SK-N-SH (cell line): ENCODE results near the gene GRIN2A. TPM values are rescaled to one million over a fixed set of nuclear protein-coding genes. Genes with fewer than 3 reads are reported as not detected.

Source experiments
- CTCF ChIA-PET: fragments of 300-600, 350-600 bp; formaldehyde crosslinking; extraction: SDS; loops from one replicate; lab custom pipeline; 2021; lab: Yijun Ruan, JAX
- POLR2A ChIA-PET: fragments of 350-600 bp; sonication (Branson Sonifier 250); formaldehyde crosslinking; extraction: SDS; loops from one replicate; lab custom pipeline; 2020; ENCODE audit warnings: antibody characterized with exemption, inconsistent platforms; lab: Yijun Ruan, JAX
- DNase-seq: peaks from one replicate; pipeline ENCODE4 v3.0.0; 2012
- H2AFZ ChIP-seq: fragments of 200-600 bp; sonication (generic); 2 replicates; pipeline ENCODE4 v1.8.1; 2016; ENCODE audit warnings: antibody characterized with exemption, mild to moderate bottlenecking, low read depth
- H3F3A ChIP-seq: fragments of 200-600 bp; sonication (generic); replicated peaks from 2 replicates; pipeline ENCODE3; 2016; ENCODE audit warnings: antibody characterized with exemption, mild to moderate bottlenecking; ENCODE audit not compliant: insufficient read depth
- H3K27ac ChIP-seq, 2 experiments: fragments of 200-500 bp in 1 of 2; fragments of 200-600 bp in 1 of 2; sonication (Bioruptor generic) in 1 of 2; sonication (generic), shearing (Covaris generic) in 1 of 2; 2 replicates each; pipeline versions ENCODE4 v1.5.1 to v1.6.1; 2014 to 2016; ENCODE audit warnings: low read depth in 2 of 2, inconsistent platforms in 1 of 2, low read length in 1 of 2, mild to moderate bottlenecking in 1 of 2, mixed read lengths in 1 of 2
- H3K27me3 ChIP-seq: fragments of 200-600 bp; sonication (generic), shearing (Covaris generic); 2 replicates; pipeline ENCODE4 v1.6.1; 2016; ENCODE audit warnings: mixed run types; ENCODE audit not compliant: insufficient read depth
- H3K36me3 ChIP-seq, 2 experiments: fragments of 200-500 bp in 1 of 2; fragments of 200-600 bp in 1 of 2; sonication (Bioruptor generic) in 1 of 2; sonication (generic) in 1 of 2; replicated peaks in 1 of 2; 2 replicates each; pipeline versions ENCODE3 to v1.5.1; 2014 to 2016; ENCODE audit warnings: low read length in 1 of 2, mild to moderate bottlenecking in 1 of 2; ENCODE audit not compliant: insufficient read depth in 2 of 2, control insufficient read depth in 1 of 2
- H3K4me1 ChIP-seq, 2 experiments: fragments of 200-500 bp in 1 of 2; fragments of 200-600 bp in 1 of 2; sonication (Bioruptor generic) in 1 of 2; sonication (generic), shearing (Covaris generic) in 1 of 2; 2 replicates each; pipeline versions ENCODE4 v1.5.1 to v1.6.1; 2014 to 2016; ENCODE audit warnings: low read depth in 1 of 2, low read length in 1 of 2, mixed run types in 1 of 2; ENCODE audit not compliant: insufficient read depth in 2 of 2, control insufficient read depth in 1 of 2
- H3K4me2 ChIP-seq: fragments of 200-600 bp; sonication (generic), shearing (Covaris generic); 2 replicates; pipeline ENCODE4 v1.6.1; 2017; ENCODE audit warnings: mixed run types
- H3K4me3 ChIP-seq, 2 experiments: fragments of 200-500 bp in 1 of 2; fragments of 200-600 bp in 1 of 2; sonication (Bioruptor generic) in 1 of 2; sonication (generic), shearing (Covaris generic) in 1 of 2; 2 replicates each; pipeline versions ENCODE4 v1.5.1 to v1.8.1; 2014 to 2016; ENCODE audit warnings: low read depth in 2 of 2, inconsistent platforms in 1 of 2, low read length in 1 of 2, mild to moderate bottlenecking in 1 of 2, mixed read lengths in 1 of 2, moderate library complexity in 1 of 2
- H3K79me2 ChIP-seq: fragments of 200-600 bp; sonication (generic); 2 replicates; pipeline ENCODE4 v1.8.1; 2017; ENCODE audit warnings: mild to moderate bottlenecking; ENCODE audit not compliant: insufficient read depth
- H3K9ac ChIP-seq: fragments of 200-600 bp; sonication (generic); 2 replicates; pipeline ENCODE4 v1.6.1; 2017; ENCODE audit warnings: mixed run types
- H3K9me2 ChIP-seq: fragments of 200-600 bp; sonication (generic); 2 replicates; pipeline ENCODE4 v1.6.1; 2017; ENCODE audit warnings: mixed run types
- H3K9me3 ChIP-seq: fragments of 200-600 bp; sonication (generic); 2 replicates; pipeline ENCODE4 v1.6.1; 2017; ENCODE audit warnings: mixed run types, mild to moderate bottlenecking, moderate library complexity
- H4K20me1 ChIP-seq: fragments of 200-600 bp; sonication (generic); 2 replicates; pipeline ENCODE4 v1.6.1; 2017; ENCODE audit warnings: mild to moderate bottlenecking, mixed run types; ENCODE audit not compliant: insufficient read depth
- ELF1 ChIP-seq: IDR thresholded peaks from 2 replicates; pipeline ENCODE4 v1.4.0; 2012
- FOXJ3 ChIP-seq: sonication (generic); formaldehyde crosslinking; IDR thresholded peaks from 2 replicates; pipeline ENCODE4 v1.5.1; 2020; ENCODE audit warnings: mild to moderate bottlenecking, missing genetic modification reagents
- FOXM1 ChIP-seq: IDR thresholded peaks from 2 replicates; pipeline ENCODE4 v1.4.0; 2012; ENCODE audit warnings: low read depth, mild to moderate bottlenecking
- GATA2 ChIP-seq: sonication (generic); formaldehyde crosslinking; IDR thresholded peaks from 2 replicates; pipeline ENCODE4 v1.5.0; 2020; ENCODE audit warnings: mild to moderate bottlenecking, missing genetic modification reagents
- MEF2A ChIP-seq: IDR thresholded peaks from 2 replicates; pipeline ENCODE4 v1.4.0; 2012; ENCODE audit warnings: low read depth, borderline replicate concordance
- NRF1 ChIP-seq: IDR thresholded peaks from 2 replicates; pipeline ENCODE4 v1.6.1; 2012; ENCODE audit warnings: low read depth, mild to moderate bottlenecking, low read length
- RCOR1 ChIP-seq: fragments of 150-350 bp; IDR thresholded peaks from 2 replicates; pipeline ENCODE4 v1.6.1; 2017; ENCODE audit warnings: antibody characterized with exemption, low read length
- SIN3A ChIP-seq: IDR thresholded peaks from 2 replicates; pipeline ENCODE4 v1.6.1; 2012; ENCODE audit warnings: low read depth, mild to moderate bottlenecking, low read length, moderate library complexity, borderline replicate concordance
- SMC3 ChIP-seq: IDR thresholded peaks from 2 replicates; pipeline ENCODE4 v1.6.1; 2012; ENCODE audit warnings: low read depth, low read length, improper control_type of control experiment
- TAF1 ChIP-seq: IDR thresholded peaks from 2 replicates; pipeline ENCODE4 v1.6.1; 2012; ENCODE audit warnings: low read depth, mild to moderate bottlenecking, low read length, moderate library complexity, borderline replicate concordance
- TCF12 ChIP-seq: IDR thresholded peaks from 2 replicates; pipeline ENCODE4 v1.4.0; 2012
- TEAD4 ChIP-seq: IDR thresholded peaks from 2 replicates; pipeline ENCODE4 v1.4.0; 2012; ENCODE audit warnings: mild to moderate bottlenecking, borderline replicate concordance; ENCODE audit not compliant: insufficient read depth
- WGBS: methylation state at CpG from one replicate; pipeline ENCODE4 v1.1.6; 2017; ENCODE audit warnings: low lambda C conversion rate; 5-methylcytosine and 5-hydroxymethylcytosine counted together
- polyA plus RNA-seq, 3 experiments: library from polyadenylated mRNA; depleted of rRNA; stranded (reverse); fragments of >200 nt; gene quantifications; 2 replicates each; pipeline ENCODE4 v1.2.3, GENCODE V29; 2012
- TF ChIP-seq, protein P1 (sequence below): IDR thresholded peaks from 2 replicates; pipeline ENCODE4 v1.4.0; 2012; ENCODE audit warnings: low read depth, borderline replicate concordance
- TF ChIP-seq, protein P2 (sequence below): IDR thresholded peaks from 2 replicates; pipeline ENCODE4 v1.4.0; 2012; ENCODE audit warnings: low read depth, borderline replicate concordance
- TF ChIP-seq, protein P3 (sequence below): fragments of 200-600 bp; sonication (generic); IDR thresholded peaks from 2 replicates; pipeline ENCODE4 v1.6.1; 2017; ENCODE audit warnings: antibody characterized with exemption, mild to moderate bottlenecking, moderate library complexity

GRIN2A gene
- polyA plus RNA-seq, 1 of the 3 experiments (the other 2 are of a cell fraction), result not detected

DNA sequence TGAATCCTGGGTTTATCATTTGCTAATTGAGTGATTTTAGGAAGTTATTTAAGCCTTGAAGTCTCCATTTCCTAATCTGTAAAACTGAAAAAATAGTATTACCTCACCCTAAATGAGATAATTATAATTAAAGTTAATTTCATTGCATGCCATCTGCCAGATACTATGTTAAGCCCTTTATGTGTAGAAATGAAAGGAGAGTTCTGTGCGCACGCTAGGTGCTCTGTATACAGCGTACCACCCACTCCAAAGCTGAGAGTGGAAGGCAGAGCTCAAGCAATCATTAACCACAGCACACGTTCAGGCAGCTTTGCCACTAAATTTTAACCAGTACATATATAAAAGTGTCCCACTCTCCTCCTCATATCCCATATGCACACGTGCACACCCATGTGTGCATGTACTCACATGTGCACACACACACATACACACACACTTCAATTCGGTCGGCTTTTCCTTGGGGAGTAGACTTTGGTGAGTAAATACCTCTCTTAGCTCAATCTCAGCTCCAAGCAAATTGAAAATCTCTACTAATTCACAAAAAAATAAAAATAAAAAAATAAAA, 204.8 kb downstream of the GRIN2A start:
- Histone ChIP-seq H3K4me1 (no peaks in the 10 kb centered on the region), H3K27ac (no peak overlapping the region), H3K9me3 (no peaks in the 10 kb centered on the region), H3K9me2 (no peaks in the 10 kb centered on the region), H3K79me2 (no peaks in the 10 kb centered on the region), H2AFZ (no peak overlapping the region), H3K9ac (no peak overlapping the region), H3F3A (no peaks in the 10 kb centered on the region)
- ChIA-PET CTCF (interaction anchor here (0.8 kb wide), 1 partner anchor 204 kb away, joined by 3 read pairs; no protein-coding TSS in a partner anchor), POLR2A (no interaction called here)
- DNase-seq, result no peak
- TF ChIP-seq FOXM1, result no peak
- no peak for TF ChIP-seq ELF1
- TF ChIP-seq NRF1, result no peak
- TF ChIP-seq FOXJ3 (CRISPR knock-in tag), result no peak
- TF ChIP-seq SMC3, result no peak
- no peak for TF ChIP-seq TCF12
- TF ChIP-seq, all 33 proteins: peak for 0
- Histone ChIP-seq H3K27me3 (no peaks in the 10 kb centered on the region), H3K36me3 (no peaks in the 10 kb centered on the region), H3K4me3 (no peak overlapping the region), H3K4me2 (no peak overlapping the region), H4K20me1 (no peaks in the 10 kb centered on the region)
- WGBS, result 24% methylated on average over 7 of the region's 7 CpGs

DNA sequence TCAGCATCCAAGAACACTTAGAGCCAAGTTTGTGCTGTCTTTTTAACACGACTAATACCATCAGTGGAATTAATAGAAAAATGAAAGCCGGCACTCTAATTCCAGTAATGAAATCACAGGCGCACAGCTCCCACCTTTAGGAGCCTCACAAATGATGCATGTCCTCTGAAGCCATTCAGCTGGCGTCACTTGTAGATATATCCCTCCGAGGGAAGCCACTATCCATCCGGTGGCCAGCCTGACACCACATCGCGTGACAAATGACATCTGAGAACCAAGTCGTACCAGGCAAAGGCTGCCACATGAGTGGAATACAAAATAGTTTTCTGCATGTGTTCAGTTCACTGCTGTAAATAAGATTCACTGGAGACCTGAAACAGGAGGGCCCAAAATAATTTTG, 205.6 kb downstream of the GRIN2A start:
- Histone ChIP-seq H3K27ac (no peak overlapping the region), H3K27me3 (no peaks in the 10 kb centered on the region), H3K79me2 (no peaks in the 10 kb centered on the region), H3K9me3 (no peaks in the 10 kb centered on the region)
- WGBS, result 15% methylated on average over 9 of the region's 9 CpGs
- ChIA-PET CTCF (no interaction called here), POLR2A (no interaction called here)
- no peak for TF ChIP-seq TAF1
- TF ChIP-seq ELF1, result no peak
- TF ChIP-seq, protein P1, sequence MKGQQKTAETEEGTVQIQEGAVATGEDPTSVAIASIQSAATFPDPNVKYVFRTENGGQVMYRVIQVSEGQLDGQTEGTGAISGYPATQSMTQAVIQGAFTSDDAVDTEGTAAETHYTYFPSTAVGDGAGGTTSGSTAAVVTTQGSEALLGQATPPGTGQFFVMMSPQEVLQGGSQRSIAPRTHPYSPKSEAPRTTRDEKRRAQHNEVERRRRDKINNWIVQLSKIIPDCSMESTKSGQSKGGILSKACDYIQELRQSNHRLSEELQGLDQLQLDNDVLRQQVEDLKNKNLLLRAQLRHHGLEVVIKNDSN, result no peak
- no peak for TF ChIP-seq SIN3A
- TF ChIP-seq GATA2 (CRISPR knock-in tag), result no peak
- no peak for TF ChIP-seq TCF12
- TF ChIP-seq RCOR1, result no peak
- TF ChIP-seq, protein P2, sequence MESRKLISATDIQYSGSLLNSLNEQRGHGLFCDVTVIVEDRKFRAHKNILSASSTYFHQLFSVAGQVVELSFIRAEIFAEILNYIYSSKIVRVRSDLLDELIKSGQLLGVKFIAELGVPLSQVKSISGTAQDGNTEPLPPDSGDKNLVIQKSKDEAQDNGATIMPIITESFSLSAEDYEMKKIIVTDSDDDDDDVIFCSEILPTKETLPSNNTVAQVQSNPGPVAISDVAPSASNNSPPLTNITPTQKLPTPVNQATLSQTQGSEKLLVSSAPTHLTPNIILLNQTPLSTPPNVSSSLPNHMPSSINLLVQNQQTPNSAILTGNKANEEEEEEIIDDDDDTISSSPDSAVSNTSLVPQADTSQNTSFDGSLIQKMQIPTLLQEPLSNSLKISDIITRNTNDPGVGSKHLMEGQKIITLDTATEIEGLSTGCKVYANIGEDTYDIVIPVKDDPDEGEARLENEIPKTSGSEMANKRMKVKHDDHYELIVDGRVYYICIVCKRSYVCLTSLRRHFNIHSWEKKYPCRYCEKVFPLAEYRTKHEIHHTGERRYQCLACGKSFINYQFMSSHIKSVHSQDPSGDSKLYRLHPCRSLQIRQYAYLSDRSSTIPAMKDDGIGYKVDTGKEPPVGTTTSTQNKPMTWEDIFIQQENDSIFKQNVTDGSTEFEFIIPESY, result no peak
- TF ChIP-seq TEAD4, result no peak
- TF ChIP-seq, protein P3, sequence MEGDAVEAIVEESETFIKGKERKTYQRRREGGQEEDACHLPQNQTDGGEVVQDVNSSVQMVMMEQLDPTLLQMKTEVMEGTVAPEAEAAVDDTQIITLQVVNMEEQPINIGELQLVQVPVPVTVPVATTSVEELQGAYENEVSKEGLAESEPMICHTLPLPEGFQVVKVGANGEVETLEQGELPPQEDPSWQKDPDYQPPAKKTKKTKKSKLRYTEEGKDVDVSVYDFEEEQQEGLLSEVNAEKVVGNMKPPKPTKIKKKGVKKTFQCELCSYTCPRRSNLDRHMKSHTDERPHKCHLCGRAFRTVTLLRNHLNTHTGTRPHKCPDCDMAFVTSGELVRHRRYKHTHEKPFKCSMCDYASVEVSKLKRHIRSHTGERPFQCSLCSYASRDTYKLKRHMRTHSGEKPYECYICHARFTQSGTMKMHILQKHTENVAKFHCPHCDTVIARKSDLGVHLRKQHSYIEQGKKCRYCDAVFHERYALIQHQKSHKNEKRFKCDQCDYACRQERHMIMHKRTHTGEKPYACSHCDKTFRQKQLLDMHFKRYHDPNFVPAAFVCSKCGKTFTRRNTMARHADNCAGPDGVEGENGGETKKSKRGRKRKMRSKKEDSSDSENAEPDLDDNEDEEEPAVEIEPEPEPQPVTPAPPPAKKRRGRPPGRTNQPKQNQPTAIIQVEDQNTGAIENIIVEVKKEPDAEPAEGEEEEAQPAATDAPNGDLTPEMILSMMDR, result no peak
- no peak for TF ChIP-seq MEF2A
- TF ChIP-seq, all 33 proteins: peak for 0
- Histone ChIP-seq H3F3A (no peaks in the 10 kb centered on the region), H3K9me2 (no peaks in the 10 kb centered on the region), H3K9ac (no peak overlapping the region), H3K4me2 (no peak overlapping the region), H2AFZ (no peak overlapping the region), H3K36me3 (no peaks in the 10 kb centered on the region), H4K20me1 (no peaks in the 10 kb centered on the region), H3K4me1 (no peaks in the 10 kb centered on the region), H3K4me3 (no peak overlapping the region)
- no peak for DNase-seq
